ENCODE data around the gene EEFSEC. TPM values are rescaled to one million over a fixed set of nuclear protein-coding genes. Genes with fewer than 3 reads are reported as not detected.

Gene EEFSEC
- total RNA-seq, 1 donor from 2014 or later: 6.1 TPM

DNA sequence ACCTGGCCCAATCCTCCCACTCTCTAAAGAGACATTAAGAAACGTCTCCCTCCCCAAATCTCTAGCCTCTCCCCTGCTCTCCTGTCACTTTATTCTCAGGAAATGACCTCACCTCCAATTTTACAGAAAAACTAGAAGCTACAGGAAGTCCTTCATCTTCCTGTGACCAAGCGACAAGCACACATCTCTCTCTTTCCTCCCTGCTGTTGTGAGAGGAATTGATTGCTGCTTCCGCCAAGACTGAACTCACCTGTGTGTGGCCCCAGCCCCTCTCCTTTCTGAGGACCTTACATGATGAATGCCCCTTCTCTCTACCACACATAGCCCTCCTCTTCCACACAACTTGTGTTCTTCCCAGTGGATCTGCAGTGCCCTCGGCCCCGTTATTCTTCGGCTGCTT is 295.2 kb downstream of the EEFSEC start:
- Histone ChIP-seq H3K27ac (ENCODE audit: low read depth, low read length) (no peak overlapping the region), H3K27me3 (ENCODE audit: insufficient read depth, low read length) (peaks cover 17% of the 10 kb centered on the region), H3K36me3 (ENCODE audit: insufficient read depth, low read length) (no peaks in the 10 kb centered on the region), H3K9me3 (ENCODE audit: insufficient read depth, low read depth, low read length) (peaks cover 2% of the 10 kb centered on the region), H3K4me3 (ENCODE audit: insufficient read depth, low read depth, low read length) (no peak overlapping the region), H2AFZ (ENCODE audit: low read depth, low read length) (no peak overlapping the region), H4K20me1 (ENCODE audit: insufficient read depth, low read length) (no peaks in the 10 kb centered on the region), H3K4me1 (ENCODE audit: insufficient read depth, low read length) (no peaks in the 10 kb centered on the region), H3K4me2 (ENCODE audit: low read length) (no peak overlapping the region), H3K9ac (ENCODE audit: low read length) (no peak overlapping the region), H3K79me2 (ENCODE audit: insufficient read depth, low read length) (no peaks in the 10 kb centered on the region)
- peaks cover 60% of the 10 kb centered on the region for H3K27me3 Mint-ChIP-seq (ENCODE audit: low read depth, unreplicated experiment)
- DNase-seq (ENCODE audit: low read depth): no peak
- peaks cover 26% of the 10 kb centered on the region for H3K9me3 Mint-ChIP-seq (ENCODE audit: unreplicated experiment)
- no peak for TF ChIP-seq EZH2 (IDR thresholded peaks at IDR 0.05; ENCODE audit: insufficient read depth, low read length)
- TF ChIP-seq, protein P1, sequence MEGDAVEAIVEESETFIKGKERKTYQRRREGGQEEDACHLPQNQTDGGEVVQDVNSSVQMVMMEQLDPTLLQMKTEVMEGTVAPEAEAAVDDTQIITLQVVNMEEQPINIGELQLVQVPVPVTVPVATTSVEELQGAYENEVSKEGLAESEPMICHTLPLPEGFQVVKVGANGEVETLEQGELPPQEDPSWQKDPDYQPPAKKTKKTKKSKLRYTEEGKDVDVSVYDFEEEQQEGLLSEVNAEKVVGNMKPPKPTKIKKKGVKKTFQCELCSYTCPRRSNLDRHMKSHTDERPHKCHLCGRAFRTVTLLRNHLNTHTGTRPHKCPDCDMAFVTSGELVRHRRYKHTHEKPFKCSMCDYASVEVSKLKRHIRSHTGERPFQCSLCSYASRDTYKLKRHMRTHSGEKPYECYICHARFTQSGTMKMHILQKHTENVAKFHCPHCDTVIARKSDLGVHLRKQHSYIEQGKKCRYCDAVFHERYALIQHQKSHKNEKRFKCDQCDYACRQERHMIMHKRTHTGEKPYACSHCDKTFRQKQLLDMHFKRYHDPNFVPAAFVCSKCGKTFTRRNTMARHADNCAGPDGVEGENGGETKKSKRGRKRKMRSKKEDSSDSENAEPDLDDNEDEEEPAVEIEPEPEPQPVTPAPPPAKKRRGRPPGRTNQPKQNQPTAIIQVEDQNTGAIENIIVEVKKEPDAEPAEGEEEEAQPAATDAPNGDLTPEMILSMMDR (IDR thresholded peaks at IDR 0.05; ENCODE audit: insufficient read depth, low read depth, low read length): no peak
- H3K4me3 Mint-ChIP-seq (ENCODE audit: unreplicated experiment): no peak overlapping the region
- no peaks in the 10 kb centered on the region for H3K36me3 Mint-ChIP-seq (ENCODE audit: low read depth, unreplicated experiment)
- no peak for FAIRE-seq
- H3K4me1 Mint-ChIP-seq (ENCODE audit: low read depth, unreplicated experiment): peaks cover 7% of the 10 kb centered on the region
- no peak overlapping the region for H3K27ac Mint-ChIP-seq (ENCODE audit: unreplicated experiment)

DNA sequence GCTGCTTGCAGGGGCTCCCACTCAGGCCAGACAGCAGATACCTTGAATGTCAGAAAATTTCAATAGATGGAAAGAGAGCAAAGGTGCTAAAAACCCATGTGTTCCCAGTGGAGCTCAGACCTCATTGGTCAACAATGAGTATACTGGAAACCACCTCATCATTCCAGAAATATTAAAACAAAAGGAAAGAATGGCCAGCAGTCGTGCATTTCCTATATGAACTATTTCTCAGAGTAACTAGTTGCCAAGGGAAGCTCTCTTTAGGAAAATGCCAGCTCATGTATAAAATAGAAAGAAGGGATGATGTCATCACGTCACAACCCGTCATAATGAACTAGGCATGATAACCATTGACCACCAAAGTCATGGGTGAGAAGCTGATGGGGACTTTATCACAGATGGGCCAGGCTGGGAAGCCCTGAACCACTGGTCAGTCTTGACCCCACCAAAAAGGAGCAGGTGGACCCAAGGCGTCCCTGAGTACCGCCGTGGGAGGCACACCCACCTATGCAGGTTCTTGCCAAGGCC is 295.9 kb downstream of the EEFSEC start:
- peaks cover 26% of the 10 kb centered on the region for H3K9me3 Mint-ChIP-seq (ENCODE audit: unreplicated experiment)
- Histone ChIP-seq H3K36me3 (ENCODE audit: insufficient read depth, low read length) (no peaks in the 10 kb centered on the region), H3K4me2 (ENCODE audit: low read length) (no peak overlapping the region), H3K27ac (ENCODE audit: low read depth, low read length) (no peak overlapping the region), H3K9me3 (ENCODE audit: insufficient read depth, low read depth, low read length) (peaks cover 2% of the 10 kb centered on the region), H3K9ac (ENCODE audit: low read length) (no peak overlapping the region), H3K4me3 (ENCODE audit: insufficient read depth, low read depth, low read length) (no peak overlapping the region), H2AFZ (ENCODE audit: low read depth, low read length) (no peak overlapping the region), H3K4me1 (ENCODE audit: insufficient read depth, low read length) (no peaks in the 10 kb centered on the region), H4K20me1 (ENCODE audit: insufficient read depth, low read length) (no peaks in the 10 kb centered on the region), H3K79me2 (ENCODE audit: insufficient read depth, low read length) (no peaks in the 10 kb centered on the region), H3K27me3 (ENCODE audit: insufficient read depth, low read length) (peaks cover 15% of the 10 kb centered on the region)
- no peak for DNase-seq (ENCODE audit: low read depth)
- no peak overlapping the region for H3K4me3 Mint-ChIP-seq (ENCODE audit: unreplicated experiment)
- peaks cover 57% of the 10 kb centered on the region for H3K27me3 Mint-ChIP-seq (ENCODE audit: low read depth, unreplicated experiment)
- FAIRE-seq: no peak
- no peaks in the 10 kb centered on the region for H3K36me3 Mint-ChIP-seq (ENCODE audit: low read depth, unreplicated experiment)
- H3K27ac Mint-ChIP-seq (ENCODE audit: unreplicated experiment): no peak overlapping the region
- peaks cover 7% of the 10 kb centered on the region for H3K4me1 Mint-ChIP-seq (ENCODE audit: low read depth, unreplicated experiment)
- TF ChIP-seq, protein P1 (IDR thresholded peaks at IDR 0.05; ENCODE audit: insufficient read depth, low read depth, low read length): no peak
- no peak for TF ChIP-seq EZH2 (IDR thresholded peaks at IDR 0.05; ENCODE audit: insufficient read depth, low read length)

DNA sequence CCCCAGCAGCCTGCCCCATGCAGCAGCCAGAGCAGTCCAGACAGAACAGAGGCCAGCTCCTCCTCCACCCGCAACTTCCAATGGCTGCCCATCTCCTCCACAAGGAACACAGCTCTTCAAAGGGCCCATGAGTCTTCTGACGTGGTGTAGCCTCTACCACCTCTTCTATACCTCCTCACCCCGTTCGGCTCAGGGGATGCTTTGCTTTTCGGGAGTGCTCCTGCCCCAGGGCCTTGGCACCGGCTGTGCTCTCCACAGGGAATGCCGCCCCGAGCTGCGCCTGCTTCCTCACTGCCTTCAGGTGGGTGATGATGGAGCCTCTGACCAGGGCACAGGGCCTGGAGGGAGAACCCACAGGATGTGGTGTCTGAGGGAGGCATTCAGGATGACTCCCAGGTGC is 298.8 kb downstream of the EEFSEC start:
- H3K4me1 Mint-ChIP-seq (ENCODE audit: low read depth, unreplicated experiment): peaks cover 7% of the 10 kb centered on the region
- no peak for DNase-seq (ENCODE audit: low read depth)
- H3K9ac ChIP-seq (ENCODE audit: low read length): no peak overlapping the region
- H3K27ac ChIP-seq (ENCODE audit: low read depth, low read length): no peak overlapping the region
- H3K4me3 ChIP-seq (ENCODE audit: insufficient read depth, low read depth, low read length): no peak overlapping the region
- H3K27me3 Mint-ChIP-seq (ENCODE audit: low read depth, unreplicated experiment): peaks cover 71% of the 10 kb centered on the region
- H3K4me2 ChIP-seq (ENCODE audit: low read length): no peak overlapping the region
- no peak overlapping the region for H2AFZ ChIP-seq (ENCODE audit: low read depth, low read length)
- no peaks in the 10 kb centered on the region for H4K20me1 ChIP-seq (ENCODE audit: insufficient read depth, low read length)
- peaks cover 24% of the 10 kb centered on the region for H3K9me3 Mint-ChIP-seq (ENCODE audit: unreplicated experiment)
- no peak overlapping the region for H3K4me3 Mint-ChIP-seq (ENCODE audit: unreplicated experiment)
- no peaks in the 10 kb centered on the region for H3K79me2 ChIP-seq (ENCODE audit: insufficient read depth, low read length)
- no peak overlapping the region for H3K27ac Mint-ChIP-seq (ENCODE audit: unreplicated experiment)
- no peaks in the 10 kb centered on the region for H3K9me3 ChIP-seq (ENCODE audit: insufficient read depth, low read depth, low read length)
- TF ChIP-seq, protein P1 (IDR thresholded peaks at IDR 0.05; ENCODE audit: insufficient read depth, low read depth, low read length): no peak
- TF ChIP-seq EZH2 (IDR thresholded peaks at IDR 0.05; ENCODE audit: insufficient read depth, low read length): no peak
- H3K4me1 ChIP-seq (ENCODE audit: insufficient read depth, low read length): no peaks in the 10 kb centered on the region
- H3K27me3 ChIP-seq (ENCODE audit: insufficient read depth, low read length): peaks cover 31% of the 10 kb centered on the region
- peaks cover 3% of the 10 kb centered on the region for H3K36me3 Mint-ChIP-seq (ENCODE audit: low read depth, unreplicated experiment)
- no peaks in the 10 kb centered on the region for H3K36me3 ChIP-seq (ENCODE audit: insufficient read depth, low read length)
- FAIRE-seq: no peak
